Measurements from ENCODE around the gene PRSS3.
"Not testable (repeated sequence)": the region's sequence is repeated elsewhere in the genome, so short reads cannot be mapped to it uniquely, and the experiment has no call there.

Gene PRSS3

GRCh38 chr9:33843312-33843961, 48.1 kb downstream of the PRSS3 start:
- no peaks in the 10 kb centered on the region for H3K9me3 ChIP-seq (ENCODE audit: control extremely low read depth in 1 of 5, control insufficient read depth in 4 of 5, insufficient read depth in 2 of 5, low read depth in 1 of 5, low read length in 4 of 5)
- no peaks in the 10 kb centered on the region for H3K27me3 ChIP-seq (replicated peaks in 2 of 5; ENCODE audit: control insufficient read depth in 4 of 5, insufficient read depth in 5 of 5, low read length in 4 of 5)
- CTCF ChIA-PET: interaction anchor here (0.9 to 7.9 kb wide), 3 partner anchors 9 to 29 kb away, joined by 3 to 74 read pairs (median 7); no protein-coding TSS in a partner anchor
- peaks cover 0 to 2% (median 0%) of the 10 kb centered on the region in 4 experiments for H3K36me3 ChIP-seq (ENCODE audit: control insufficient read depth in 4 of 4, insufficient read depth in 4 of 4, low read length in 3 of 4)
- peaks cover 0 to 20% (median 13%) of the 10 kb centered on the region in 4 experiments for H3K4me1 ChIP-seq (ENCODE audit: control extremely low read depth in 1 of 4, control insufficient read depth in 4 of 4, insufficient read depth in 4 of 4, low read length in 3 of 4)
- DNase-seq: peak in 2 of 3 donors; percentile 21 to 48
- no peak overlapping the region for H3K4me3 ChIP-seq (ENCODE audit: control insufficient read depth in 1 of 7, extremely low read depth in 1 of 7, insufficient read depth in 4 of 7, low read depth in 2 of 7, low read length in 6 of 7)
- no peak overlapping the region for H3K27ac ChIP-seq (ENCODE audit: insufficient read depth in 1 of 2, low read depth in 1 of 2, low read length in 2 of 2, poor library complexity in 1 of 2, severe bottlenecking in 2 of 2)
- WGBS (ENCODE audit: insufficient coverage): no CpG with 5 or more reads among the region's 5 CpGs
- POLR2A ChIA-PET: no interaction called here

GRCh38 chr9:33846231-33846630, 50.9 kb downstream of the PRSS3 start:
- no peak for DNase-seq
- CTCF ChIA-PET: interaction anchor here (7.9 kb wide), 1 partner anchor 32 kb away, joined by 74 read pairs; no protein-coding TSS in a partner anchor
- H3K4me1 ChIP-seq (ENCODE audit: control extremely low read depth in 1 of 4, control insufficient read depth in 4 of 4, insufficient read depth in 4 of 4, low read length in 3 of 4): peaks cover 0 to 20% (median 10%) of the 10 kb centered on the region in 4 experiments
- no peak overlapping the region for H3K4me3 ChIP-seq (ENCODE audit: control insufficient read depth in 1 of 7, extremely low read depth in 1 of 7, insufficient read depth in 4 of 7, low read depth in 2 of 7, low read length in 6 of 7)
- H3K9me3 ChIP-seq (ENCODE audit: control extremely low read depth in 1 of 5, control insufficient read depth in 4 of 5, insufficient read depth in 2 of 5, low read depth in 1 of 5, low read length in 4 of 5): no peaks in the 10 kb centered on the region
- H3K27ac ChIP-seq (ENCODE audit: insufficient read depth in 1 of 2, low read depth in 1 of 2, low read length in 2 of 2, poor library complexity in 1 of 2, severe bottlenecking in 2 of 2): no peak overlapping the region
- peaks cover 0 to 2% (median 0%) of the 10 kb centered on the region in 4 experiments for H3K36me3 ChIP-seq (ENCODE audit: control insufficient read depth in 4 of 4, insufficient read depth in 4 of 4, low read length in 3 of 4)
- no CpG with 5 or more reads among the region's 4 CpGs for WGBS (ENCODE audit: insufficient coverage)
- no peaks in the 10 kb centered on the region for H3K27me3 ChIP-seq (replicated peaks in 2 of 5; ENCODE audit: control insufficient read depth in 4 of 5, insufficient read depth in 5 of 5, low read length in 4 of 5)
- POLR2A ChIA-PET: no interaction called here

- ChIA-PET CTCF (interaction anchor here (7.9 kb wide), 1 partner anchor 34 kb away, joined by 74 read pairs; no protein-coding TSS in a partner anchor), POLR2A (interaction anchor here (0.6 kb wide), 1 partner anchor 12 kb away, joined by 6 read pairs; no protein-coding TSS in a partner anchor)
- not testable (repeated sequence) for H3K27me3 ChIP-seq (replicated peaks in 2 of 5; ENCODE audit: control insufficient read depth in 4 of 5, insufficient read depth in 5 of 5, low read length in 4 of 5); DNase-seq; H3K27ac ChIP-seq (ENCODE audit: insufficient read depth in 1 of 2, low read depth in 1 of 2, low read length in 2 of 2, poor library complexity in 1 of 2, severe bottlenecking in 2 of 2); H3K4me3 ChIP-seq (ENCODE audit: control insufficient read depth in 1 of 7, extremely low read depth in 1 of 7, insufficient read depth in 4 of 7, low read depth in 2 of 7, low read length in 6 of 7); H3K9me3 ChIP-seq (ENCODE audit: control extremely low read depth in 1 of 5, control insufficient read depth in 4 of 5, insufficient read depth in 2 of 5, low read depth in 1 of 5, low read length in 4 of 5); H3K36me3 ChIP-seq (ENCODE audit: control insufficient read depth in 4 of 4, insufficient read depth in 4 of 4, low read length in 3 of 4)
- H3K4me1 ChIP-seq (ENCODE audit: control extremely low read depth in 1 of 4, control insufficient read depth in 4 of 4, insufficient read depth in 4 of 4, low read length in 3 of 4): peaks cover 0 to 16% (median 5%) of the 10 kb centered on the region in 4 experiments
- WGBS (ENCODE audit: insufficient coverage): 90% methylated on average over 2 of the region's 3 CpGs
Observed at GRCh38 chr9:33847894-33848205, 52.5 kb downstream of the PRSS3 start.
